ENCODE results near the gene ELANE.
"Not testable (repeated sequence)": the region's sequence is repeated elsewhere in the genome, so short reads cannot be mapped to it uniquely, and the experiment has no call there.

Gene ELANE

DNA sequence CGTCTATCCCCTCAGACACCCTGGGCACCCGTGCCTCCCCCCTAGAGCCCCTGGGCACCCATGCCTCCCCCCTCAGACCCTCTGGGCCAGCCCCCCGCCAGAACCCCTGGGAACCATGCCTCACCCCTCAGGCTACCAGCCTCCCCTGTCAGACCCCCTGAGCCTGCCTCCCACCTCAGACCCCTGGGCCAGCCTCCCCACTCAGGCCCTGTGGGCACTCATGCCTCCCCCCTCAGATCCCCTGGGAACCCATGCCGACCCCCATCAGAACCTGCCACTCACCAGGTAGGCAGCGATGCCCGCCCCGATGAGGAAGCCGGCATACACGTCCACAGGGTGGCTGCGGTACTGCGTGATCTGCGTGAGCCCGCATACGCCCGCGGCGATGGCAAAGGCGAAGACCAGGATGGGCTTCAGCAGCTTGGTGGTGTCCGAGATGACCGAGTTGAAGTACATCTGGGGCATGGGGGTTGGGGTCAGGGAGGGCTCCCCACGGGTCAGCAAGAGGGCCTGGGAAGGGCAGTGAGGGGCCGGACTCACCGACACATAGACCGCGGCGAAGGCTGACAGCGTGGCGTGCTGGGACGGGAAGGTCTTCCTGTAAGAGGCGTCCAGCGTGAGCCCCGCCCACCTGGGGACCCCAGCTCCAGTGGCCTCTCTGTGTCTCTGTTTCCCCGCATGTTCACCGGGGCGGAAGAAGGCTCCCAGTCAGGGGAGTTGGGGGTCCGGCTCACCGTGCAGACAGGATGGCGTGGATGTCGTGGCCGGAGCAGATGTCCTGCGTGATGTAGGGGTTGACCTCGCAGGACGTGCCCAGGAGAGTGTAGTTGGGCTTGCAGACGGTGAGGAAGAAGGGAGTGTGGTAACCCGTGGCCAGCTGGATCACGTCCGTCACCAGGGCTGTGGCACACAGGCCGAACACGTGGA is 37.7 kb upstream of the ELANE start:
- DNase-seq (ENCODE audit: low read depth in 2 of 2): no peak

DNA sequence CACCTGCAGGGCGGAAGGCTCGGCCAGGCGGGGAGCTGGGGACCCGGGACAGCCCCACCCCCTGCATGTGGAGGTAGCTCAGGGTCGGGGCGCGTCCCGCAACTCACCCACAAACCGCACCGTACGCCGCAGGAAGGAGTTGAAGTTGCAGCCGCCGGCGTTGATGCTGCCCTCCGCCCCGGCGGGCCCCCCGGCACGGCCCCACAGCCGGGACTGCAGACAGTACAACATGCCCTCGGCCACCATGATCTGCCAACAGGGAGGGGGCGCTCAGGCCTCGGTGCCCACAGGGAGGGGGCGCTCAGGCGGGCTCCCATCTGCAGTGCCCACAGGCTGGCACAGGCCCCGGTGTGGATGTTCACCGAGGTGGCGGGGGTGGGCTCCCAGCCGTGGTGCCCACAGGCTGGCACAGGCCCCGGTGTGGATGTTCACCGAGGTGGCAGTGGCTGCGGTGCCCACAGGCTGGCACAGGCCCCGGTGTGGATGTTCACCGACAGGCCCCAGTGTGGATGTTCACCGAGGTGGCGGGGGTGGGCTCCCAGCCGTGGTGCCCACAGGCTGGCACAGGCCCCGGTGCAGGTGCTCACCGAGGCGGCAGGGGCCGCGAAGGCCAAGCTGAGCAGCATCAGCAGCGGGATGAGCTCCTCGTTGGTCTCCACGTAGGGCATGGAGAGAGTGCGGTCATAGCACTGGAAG is 36.9 kb upstream of the ELANE start:
- no peak for DNase-seq (ENCODE audit: low read depth in 2 of 2)

DNA sequence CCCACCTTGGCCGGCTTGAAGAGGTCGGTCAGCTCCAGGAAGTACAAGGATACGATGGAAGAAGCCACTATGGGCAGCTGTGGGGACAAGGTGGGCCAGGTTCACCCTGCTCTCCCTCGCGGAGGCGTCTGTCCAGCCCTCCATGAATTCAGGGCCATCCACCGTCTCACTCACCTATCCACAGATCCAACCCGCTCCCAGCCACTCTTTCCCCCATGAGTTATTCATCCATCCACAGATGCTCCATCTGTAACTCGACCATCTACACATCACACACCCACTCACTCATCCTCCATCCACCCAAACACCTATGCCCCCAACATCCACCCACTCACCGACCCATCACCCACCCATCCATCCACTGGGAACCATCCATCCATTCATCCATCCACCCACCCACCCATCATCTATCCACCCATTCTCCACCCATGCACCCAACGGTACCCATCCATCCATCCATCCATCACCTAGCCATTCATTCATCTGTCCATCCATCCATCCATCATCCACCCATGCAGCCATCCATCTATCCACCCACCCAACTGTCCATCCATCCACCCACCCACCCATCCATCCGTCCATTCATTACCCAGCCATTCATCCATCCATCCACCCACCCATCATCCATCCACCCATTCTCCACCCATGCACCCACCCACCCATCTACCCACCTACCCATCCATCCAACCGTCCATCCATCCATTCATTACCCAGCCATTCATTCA is 36.2 kb upstream of the ELANE start:
- DNase-seq (ENCODE audit: low read depth in 2 of 2): no peak

DNA sequence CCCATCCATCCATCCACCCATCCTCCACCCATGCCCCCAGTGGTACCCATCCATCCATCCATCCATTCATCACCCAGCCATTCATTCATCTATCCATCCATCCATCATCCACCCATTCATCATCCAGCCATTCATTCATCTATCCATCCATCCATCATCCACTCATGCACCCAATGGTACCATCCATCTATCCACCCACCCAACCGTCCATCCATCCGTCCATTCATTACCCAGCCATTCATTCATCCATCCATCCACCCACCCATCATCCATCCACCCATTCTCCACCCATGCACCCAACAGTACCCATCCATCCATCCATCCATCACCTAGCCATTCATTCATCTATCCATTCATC is 35.6 kb upstream of the ELANE start:
- no peak for DNase-seq (ENCODE audit: low read depth in 2 of 2)

DNA sequence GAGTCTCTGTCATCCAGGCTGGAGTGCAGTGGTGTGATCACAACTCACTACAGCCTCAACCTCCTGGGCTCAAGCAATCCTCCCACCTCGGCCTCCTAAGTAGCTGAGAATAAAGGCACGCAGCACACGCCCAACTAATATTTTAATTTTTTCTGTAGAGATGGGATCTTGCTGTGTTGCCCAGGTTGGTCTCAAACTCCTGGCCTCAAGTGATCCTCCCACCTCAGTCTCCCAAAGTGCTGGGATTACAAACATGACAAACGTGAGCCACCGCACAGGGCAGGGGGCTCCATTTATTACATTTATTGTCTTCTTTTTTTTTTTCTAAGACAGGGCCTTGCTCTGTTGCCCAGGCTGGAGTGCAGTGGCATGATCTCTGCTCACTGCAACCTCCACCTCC is 31.9 kb upstream of the ELANE start:
- not testable (repeated sequence) for DNase-seq (ENCODE audit: low read depth in 2 of 2)

DNA sequence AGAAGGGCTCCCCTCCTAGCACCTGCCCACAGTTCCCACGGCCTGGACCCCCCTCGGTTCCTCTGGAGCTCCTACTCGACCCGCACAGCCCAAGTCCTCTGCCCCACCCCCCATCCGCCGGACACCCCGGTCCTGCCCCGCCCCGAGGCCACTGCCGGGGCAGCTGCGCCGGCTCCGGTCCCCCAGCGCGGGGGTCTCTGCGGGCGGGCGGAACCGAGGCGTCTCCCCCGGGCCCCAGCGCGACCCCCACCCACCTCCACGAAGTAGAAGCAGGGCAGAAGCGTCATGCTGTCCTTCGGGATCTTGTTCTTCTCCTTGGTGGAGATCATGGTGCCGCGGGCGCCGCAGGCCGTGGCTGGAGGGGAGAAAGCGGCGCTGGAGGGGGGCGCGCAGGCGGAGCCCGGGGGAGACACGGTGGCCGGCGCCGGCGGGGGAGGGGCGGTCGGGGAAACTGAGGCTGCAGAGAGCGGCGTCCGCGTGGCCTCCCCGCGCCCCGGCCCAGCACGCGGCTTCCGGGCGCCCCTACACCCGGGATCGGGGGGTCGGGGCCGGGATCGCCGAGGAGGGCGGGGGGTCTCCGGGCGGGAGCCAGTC is 30.8 kb upstream of the ELANE start:
- DNase-seq (ENCODE audit: low read depth in 2 of 2): no peak

DNA sequence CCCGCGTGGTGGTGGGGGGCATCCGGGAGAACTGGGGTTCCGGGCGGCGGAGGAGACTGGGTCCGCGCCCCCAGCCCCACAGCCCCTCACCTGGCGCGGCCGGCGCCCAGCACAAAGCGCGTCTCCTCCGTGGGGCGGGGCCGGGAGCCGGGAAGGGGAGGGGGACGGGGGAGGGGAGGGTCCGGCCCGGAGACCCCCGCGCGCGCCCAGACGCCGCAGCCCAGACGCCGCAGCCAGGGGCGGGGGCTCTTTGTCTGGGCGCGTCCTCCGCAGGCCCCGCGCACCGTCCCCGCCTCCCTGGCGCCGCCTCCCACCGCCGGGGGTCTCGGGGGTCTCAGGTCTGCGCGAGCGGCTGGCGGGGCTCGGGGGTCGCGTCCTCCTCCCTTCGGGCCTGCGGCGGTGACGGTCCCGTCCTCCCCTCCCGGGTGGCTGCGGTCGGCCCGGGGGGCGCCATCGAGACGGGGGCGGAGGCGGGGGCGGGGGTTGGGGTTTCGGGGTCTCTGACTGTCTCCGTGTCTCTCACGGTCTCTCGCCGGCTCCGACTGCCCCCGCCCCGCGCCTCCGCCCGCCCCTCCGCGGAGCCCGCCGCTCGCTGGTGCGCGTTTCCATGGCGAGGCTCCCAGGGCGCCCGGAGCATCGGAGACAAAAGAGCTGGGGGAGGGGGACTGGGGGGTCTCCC is 30.1 kb upstream of the ELANE start, which contains the start of gene PLPPR3:
Gene PLPPR3 (minus strand): TSS at position 131 of the 679 bp plus-strand sequence. CDS start 396 bp downstream, outside the sequence.
- DNase-seq (ENCODE audit: low read depth in 2 of 2): no peak

DNA sequence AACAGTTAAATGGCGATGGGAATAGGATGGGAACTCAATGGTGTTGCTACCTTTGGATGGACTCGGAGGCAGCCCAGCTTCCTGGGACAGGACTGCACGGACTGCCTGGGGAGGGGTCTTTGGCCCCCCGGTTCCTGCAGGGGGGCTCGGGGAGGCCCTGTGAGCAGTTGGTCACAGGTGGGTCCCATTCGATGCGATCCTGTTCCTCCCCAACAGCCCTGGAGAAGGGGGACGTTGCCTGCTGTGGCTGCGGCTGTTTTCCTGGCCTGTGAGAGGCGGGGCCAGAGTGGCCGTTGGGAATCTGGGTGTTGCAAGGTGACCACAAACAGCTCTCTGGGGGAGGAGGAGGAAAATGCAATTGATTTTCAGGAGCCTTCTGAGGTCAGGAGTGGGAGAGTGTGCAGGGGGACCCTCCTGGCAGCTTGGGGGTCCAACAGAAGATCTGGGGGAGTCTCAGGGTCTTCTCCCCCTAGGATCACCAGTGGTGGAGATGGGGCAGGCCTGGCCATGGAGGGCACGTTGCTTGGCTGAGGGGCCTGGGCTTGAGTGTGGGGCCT is 28.5 kb upstream of the ELANE start:
- no peak for DNase-seq (ENCODE audit: low read depth in 2 of 2)

DNA sequence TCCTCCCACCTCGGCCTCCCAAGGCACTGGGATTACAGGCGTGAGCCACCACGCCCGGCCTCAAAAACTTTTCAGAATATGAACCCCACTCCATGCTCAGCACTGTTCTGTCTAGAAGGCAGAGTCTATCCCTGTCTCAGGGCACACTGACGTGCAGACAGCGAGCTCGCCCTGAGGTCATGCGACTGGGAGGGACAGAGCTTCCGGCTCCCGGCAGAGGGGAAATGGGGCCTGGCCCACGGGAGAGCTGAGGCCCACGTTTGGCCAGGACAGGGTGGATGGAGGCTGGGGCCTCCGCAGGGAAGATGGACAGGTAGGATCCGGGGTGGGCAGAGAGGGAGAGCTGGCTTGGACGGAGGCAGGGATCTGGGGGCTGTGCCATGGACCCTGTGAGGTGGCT is 27.2 kb upstream of the ELANE start:
- DNase-seq (ENCODE audit: low read depth in 2 of 2): no peak

DNA sequence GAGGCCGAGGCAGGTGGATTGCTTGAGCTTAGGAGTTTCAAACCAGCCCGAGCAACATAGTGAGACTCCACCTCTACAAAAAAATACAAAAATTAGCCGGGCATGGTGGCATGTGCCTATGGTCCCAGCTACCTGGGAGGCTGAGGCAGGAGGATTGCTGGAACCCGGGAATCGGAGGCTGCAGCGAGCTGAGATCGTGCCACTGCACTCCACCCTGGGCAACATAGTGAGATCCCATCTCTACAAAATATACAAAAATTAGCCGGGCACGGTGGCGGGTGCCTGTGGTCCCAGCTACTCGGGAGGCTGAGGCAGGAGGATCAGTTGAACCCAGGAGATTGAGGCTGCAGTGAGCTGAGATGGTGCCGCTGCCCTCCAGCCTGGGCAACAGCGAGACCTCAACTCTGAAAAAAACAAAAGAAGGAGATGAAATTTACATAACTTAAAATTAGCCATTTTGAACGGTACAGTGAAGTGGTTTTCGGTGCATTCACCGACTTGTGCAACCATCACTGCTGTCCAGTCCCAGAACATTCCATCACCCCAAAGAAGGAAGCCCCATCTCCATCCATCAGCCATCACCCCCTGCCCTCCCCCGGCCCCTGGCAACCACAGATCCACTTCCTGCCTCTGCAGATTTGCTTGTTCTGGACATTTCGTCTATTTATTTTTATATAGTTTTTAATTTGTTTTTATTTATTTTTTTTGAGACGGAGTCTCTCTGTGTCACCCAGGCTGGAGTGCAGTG is 26.0 kb upstream of the ELANE start:
- no peak for DNase-seq (ENCODE audit: low read depth in 2 of 2)

DNA sequence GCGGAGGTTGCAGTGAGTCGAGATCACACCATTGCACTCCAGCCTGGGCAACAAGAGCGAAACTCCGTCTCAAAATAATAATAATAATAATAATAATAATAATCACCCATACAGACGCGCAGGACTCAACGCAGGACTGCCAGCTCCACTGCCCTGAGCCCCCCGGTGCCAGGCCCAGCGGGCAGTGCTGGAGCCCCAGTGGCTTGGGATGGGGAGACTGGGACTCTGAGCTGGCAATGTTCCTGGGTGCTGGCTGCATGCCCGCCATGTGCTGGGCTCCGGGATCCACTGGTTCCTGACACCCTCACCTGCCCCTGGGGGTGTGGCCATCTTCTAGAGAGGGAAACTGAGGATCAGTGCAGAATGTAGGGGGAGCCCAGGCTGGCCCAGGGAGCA is 24.8 kb upstream of the ELANE start:
- DNase-seq (ENCODE audit: low read depth in 2 of 2): no peak

DNA sequence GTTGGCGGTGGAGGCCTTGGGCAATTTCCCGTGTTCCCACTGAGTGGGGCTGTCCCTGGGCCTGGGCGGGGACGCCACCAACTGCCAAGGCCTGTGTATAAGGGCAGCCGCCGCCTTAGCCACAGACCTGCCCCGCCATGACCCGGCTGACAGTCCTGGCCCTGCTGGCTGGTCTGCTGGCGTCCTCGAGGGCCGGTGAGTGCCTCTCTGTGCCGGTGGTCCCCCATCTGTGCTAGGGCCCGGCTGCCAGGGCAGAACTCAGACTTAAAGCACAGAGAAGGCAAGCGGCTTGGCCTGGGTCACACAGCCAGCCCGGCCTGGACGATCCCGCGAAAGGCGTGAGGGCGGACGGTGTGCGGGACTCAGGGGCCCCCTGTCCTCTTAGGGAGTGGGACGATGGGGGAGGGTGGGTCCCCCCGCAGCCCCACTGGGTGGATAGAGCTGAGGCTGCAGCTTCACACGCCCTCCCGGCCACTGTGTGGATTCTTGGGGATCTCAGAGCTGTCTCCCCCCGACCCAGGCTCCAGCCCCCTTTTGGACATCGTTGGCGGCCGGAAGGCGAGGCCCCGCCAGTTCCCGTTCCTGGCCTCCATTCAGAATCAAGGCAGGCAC is 24.3 kb upstream of the ELANE start, which contains the start of gene AZU1:
Gene AZU1 (plus strand): TSS at position 128 of the 612 bp plus-strand sequence. CDS start 10 bp downstream, at position 138.
- DNase-seq (ENCODE audit: low read depth in 2 of 2): no peak

DNA sequence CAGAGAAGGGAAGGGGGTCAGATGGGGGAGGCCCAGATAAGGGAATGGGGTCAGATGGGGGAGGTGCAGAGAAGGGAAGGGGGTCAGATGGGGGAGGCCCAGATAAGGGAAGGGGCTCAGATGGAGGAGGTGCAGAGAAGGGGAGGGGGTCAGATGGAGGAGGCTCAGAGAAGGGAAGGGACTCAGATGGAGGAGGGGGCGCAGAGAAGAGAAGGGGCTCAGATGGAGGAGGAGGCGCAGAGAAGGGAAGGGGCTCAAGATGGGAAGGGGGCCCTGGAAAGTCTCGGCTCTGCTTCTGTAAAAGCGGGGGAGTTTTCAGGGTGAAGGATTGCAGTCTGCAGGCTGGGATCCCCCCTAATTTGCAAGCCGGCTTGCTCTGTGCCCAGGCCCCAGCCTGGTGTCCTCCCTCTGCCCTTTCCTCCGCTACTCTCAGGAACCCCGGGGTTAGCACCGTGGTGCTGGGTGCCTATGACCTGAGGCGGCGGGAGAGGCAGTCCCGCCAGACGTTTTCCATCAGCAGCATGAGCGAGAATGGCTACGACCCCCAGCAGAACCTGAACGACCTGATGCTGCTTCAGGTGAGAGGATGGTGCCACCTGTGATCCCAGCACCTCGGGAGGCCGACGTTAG is 22.9 kb upstream of the ELANE start:
- no peak for DNase-seq (ENCODE audit: low read depth in 2 of 2)

DNA sequence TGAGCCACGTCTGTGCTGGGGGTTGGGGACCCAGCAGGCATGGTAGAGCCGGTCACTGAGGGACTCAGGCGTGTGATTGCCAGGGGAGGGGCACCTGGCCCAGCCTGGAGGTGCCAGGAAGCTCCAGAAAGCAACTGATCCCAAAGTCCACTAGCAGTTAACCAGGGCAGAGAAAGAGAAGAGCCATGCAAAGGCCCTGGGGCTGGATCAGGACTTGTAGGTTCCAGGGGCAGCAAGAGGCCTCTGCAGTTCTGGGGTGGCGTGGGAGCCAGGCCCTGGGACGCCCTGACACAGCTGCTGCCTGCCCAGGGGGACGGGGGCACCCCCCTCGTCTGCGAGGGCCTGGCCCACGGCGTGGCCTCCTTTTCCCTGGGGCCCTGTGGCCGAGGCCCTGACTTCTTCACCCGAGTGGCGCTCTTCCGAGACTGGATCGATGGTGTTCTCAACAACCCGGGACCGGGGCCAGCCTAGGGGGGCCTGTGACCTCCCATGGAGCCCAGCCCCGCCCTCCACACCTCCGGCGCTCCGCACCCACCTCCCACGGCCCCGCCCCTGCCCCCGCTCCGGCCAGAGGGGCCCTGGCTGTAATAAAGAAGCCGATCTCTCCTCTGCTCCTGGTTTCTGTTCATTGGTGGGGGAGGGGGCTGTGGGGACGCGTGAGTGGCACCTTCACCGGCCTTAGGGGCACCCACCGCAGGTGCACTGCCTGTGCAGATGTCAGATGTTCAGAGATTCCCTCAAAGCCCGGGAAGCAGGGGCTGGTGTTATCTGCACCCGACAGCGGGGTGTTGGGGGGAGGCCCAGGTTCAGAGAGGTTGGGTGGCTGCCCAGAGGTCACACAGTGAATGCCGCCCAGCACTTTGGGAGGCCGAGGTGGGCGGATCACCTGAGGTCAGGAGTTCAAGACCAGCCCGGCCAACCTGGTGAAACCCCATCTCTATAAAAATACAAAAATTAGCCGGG is 20.4 kb upstream of the ELANE start:
- DNase-seq (ENCODE audit: low read depth in 2 of 2): no peak

DNA sequence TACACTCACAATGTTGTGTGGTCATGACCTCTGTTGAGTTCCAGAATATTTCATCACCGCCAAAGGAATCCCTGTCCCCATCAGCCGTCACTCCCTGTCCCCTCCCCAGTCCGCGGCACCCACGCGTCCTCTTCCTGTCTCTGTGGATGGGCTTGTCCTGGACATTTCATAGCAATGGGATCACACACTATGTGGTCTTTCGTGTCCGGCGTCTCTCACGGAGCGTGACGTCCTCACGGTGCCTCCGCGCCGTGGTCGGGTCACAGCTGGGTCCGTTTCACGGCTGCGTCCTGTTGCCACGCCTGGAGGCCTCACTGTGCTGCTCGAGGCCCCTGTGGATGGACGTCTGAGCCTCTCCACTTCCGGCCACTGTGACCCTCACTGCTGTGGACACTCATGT is 17.9 kb upstream of the ELANE start:
- DNase-seq (ENCODE audit: low read depth in 2 of 2): no peak

DNA sequence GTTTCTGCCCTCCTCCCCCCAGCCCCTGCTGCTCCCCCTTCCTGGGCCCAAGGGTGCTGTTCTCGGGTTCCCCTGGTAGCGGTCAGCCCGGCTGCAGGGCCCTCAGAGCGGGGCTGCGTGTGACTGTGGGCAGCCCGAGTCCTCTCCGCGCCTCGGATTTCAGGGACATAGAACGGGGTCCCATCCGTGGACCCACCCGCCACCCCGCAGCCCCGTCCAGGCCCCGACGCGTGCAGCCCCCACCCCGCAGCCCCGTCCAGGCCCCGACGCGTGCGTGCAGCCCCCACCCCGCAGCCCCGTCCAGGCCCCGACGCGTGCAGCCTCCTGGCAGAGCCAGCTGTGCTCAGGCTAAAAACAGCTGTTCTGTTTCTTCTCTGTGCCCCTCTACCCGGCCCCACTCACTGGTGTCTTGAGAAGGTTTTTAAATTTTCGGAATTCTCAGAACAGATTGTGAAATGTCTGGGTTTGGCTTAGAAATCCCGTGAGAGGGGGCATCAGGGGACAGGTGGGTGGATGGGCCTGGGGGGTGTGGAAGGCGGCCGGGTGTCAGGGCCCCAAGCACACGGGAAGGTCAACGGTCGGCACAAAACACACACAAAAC is 16.8 kb upstream of the ELANE start:
- DNase-seq (ENCODE audit: low read depth in 2 of 2): no peak

DNA sequence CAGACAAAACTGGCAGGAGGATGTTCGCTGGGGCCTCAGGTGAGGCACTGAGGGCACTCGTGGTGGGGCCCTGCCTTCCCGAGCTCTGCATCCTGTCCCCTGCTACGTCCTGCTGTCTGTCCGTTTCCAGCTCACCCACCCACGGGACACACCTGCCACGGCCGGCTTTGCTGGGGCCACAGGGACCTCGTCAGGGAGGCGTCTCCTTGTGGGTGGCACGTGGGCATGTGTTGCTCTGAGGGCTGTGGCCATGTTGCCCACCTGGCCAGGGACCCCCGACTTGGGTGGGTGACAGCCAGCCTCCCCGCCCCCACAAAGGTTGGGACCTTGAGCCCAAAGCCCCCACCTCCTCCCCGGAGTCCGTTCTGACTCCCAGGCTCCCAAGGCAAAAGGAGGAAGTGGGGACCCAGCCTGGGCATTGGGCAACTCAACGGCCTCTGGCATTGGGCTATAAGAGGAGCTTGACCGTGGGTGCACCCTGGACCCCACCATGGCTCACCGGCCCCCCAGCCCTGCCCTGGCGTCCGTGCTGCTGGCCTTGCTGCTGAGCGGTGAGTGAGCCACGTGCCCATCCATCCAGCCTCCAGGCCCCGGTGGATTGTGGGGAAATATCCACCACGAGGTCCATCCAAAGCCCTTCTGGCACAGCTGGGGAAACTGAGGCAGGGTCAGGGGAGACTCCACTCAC is 11.4 kb upstream of the ELANE start, which contains the start of gene PRTN3:
Gene PRTN3 (plus strand): TSS at position 481 of the 688 bp plus-strand sequence. CDS start 10 bp downstream, at position 491.
- DNase-seq (ENCODE audit: low read depth in 2 of 2): no peak
